Glomerular endothelial cell (primary cell): ENCODE measurements around the gene ATG16L1. TPM values are rescaled to one million over a fixed set of nuclear protein-coding genes. Genes with fewer than 3 reads are reported as not detected.

Source experiments
- DNase-seq: peaks from one replicate; pipeline ENCODE4 v3.0.0-alpha.2; 2011; ENCODE audit warnings: low read depth, low spot score; ENCODE audit errors: extremely low read depth
- total RNA-seq: library from RNA; depleted of rRNA; stranded (reverse); fragments of >200 nt; gene quantifications from 2 replicates; pipeline ENCODE4 v1.2.3, GENCODE V29; 2015

ATG16L1 gene
- total RNA-seq = 18.2 and 21.9 TPM in 2 replicates

DNA sequence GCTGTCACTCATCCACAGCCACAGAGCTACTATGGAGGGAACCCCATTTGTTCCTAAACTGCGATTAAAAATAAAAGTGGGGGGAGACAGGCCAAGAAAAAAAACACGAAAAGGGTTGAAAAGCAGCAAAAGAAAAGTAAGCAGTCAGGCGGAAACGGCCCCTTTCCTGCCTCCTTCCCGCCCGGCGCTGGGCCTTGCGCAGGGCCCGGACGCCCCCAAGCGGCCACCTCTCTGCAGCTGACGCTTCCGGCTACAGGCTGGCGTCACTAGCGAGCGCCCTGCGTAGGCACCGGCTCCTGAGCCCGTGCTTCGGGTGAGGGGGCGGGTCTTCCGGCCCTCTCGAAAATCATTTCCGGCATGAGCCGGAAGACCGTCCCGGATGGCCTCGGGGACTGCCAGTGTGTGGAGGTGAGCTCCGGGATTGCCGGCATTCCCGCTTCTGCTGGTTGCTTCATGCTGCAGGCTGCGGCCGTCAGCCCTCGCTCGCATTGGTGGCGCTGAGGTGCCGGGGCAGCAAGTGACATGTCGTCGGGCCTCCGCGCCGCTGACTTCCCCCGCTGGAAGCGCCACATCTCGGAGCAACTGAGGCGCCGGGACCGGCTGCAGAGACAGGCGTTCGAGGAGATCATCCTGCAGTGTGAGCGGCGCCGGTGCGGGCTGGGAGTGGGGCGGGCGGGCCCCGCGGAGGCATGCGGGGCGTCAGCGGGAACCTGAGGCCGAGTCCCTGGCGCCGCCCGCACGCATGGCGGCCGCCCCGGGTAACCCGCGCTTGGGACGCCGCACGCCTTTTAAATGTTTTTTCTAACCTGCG lies at the start of gene ATG16L1:
Gene ATG16L1, plus strand, starts transcription at position 368 of the 811 bp plus-strand sequence. Its CDS starts 155 bp downstream, at position 523.
- DNase-seq = peak; percentile 44

GRCh38 chr2:233202531-233202944 lies 48.9 kb upstream of the ATG16L1 start:
- DNase-seq = no peak

GRCh38 chr2:233203060-233203459 lies 48.4 kb upstream of the ATG16L1 start:
- DNase-seq = no peak

- no peak for DNase-seq
These were observed 47.1 kb upstream of the ATG16L1 start for GRCh38 chr2:233204286-233204936.

DNA sequence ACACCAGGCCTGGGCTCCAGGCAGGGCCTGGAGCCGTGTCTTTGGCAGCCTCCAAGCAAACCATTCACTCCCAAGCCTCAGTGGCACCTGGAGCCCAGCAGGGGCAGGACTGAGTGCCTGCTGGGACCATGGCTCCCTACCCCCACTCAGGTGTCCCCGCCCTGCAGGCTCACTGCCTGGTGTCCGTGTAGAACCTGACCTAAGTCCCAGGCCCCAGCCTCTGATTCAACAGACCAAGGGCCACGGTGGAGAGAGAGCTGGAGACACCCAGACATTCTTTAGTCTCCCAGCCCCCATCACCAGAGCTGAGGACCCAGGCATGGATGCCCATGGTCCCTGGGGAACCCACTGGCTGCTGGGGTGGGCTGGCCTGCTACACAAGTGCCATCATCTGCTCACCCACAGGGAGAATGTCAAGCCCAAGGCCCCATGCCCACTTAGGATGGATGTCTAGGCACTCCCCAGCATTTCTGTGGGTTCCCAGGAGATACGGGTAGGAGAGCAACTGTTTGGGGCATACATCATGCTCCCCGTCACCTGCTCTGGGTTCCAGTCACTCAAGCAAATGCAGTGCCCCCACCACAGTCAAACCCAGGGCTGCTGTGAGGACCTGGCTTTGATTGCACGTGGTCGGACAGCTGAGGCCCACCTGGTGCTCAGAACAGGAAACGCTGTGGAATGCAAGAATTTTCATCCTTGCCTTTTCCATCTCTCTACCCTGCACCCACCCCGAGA lies 42.9 kb upstream of the ATG16L1 start:
- no peak for DNase-seq

- DNase-seq = no peak
These were observed 42.3 kb upstream of the ATG16L1 start for GRCh38 chr2:233209117-233209532.

- no peak for DNase-seq
These were observed 41.8 kb upstream of the ATG16L1 start for GRCh38 chr2:233209533-233210171.

DNA sequence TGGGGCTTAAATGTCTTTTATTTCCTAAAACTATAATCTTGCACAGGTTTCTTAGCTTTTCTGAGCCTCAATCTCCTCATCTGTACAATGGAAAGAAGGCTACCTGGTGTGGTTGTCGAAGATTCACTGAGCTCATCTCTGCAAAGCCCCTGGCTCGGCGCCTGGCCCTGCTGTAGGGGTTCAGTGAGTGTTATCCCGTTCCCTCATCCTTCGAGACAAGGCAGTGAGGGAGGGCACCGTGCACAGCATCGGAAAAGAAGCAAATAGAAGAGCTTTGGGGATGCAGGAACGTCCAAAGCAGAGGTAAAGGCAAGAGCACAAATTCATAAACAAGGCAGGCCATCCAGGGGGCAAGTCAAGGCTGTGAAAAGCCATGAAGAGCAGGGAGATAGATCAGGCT lies 41.2 kb upstream of the ATG16L1 start:
- no peak for DNase-seq

- no peak for DNase-seq
These were observed 40.5 kb upstream of the ATG16L1 start for GRCh38 chr2:233210843-233211547.

- no peak for DNase-seq
These were observed 40.0 kb upstream of the ATG16L1 start for GRCh38 chr2:233211548-233211895.

DNA sequence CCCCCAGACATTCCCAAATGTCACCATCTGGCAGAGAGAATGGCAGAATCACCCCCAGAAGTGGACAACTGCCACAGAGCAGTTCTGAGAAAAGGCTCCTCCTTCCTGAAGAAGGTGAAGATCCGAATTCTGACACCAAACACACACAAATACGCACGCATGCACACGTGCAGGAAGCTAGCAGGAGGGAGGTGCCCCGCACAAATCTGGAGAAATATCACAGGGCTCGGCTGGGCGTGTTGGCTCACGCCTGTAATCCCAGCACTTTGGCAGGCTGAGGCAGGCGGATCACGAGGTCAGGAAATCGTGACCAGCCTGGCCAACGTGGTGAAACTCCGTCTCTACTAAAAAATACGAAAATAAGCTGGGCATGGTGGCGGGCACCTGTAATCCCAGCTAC lies 38.5 kb upstream of the ATG16L1 start:
- no peak for DNase-seq

GRCh38 chr2:233213975-233214374 lies 37.5 kb upstream of the ATG16L1 start:
- no peak for DNase-seq

DNA sequence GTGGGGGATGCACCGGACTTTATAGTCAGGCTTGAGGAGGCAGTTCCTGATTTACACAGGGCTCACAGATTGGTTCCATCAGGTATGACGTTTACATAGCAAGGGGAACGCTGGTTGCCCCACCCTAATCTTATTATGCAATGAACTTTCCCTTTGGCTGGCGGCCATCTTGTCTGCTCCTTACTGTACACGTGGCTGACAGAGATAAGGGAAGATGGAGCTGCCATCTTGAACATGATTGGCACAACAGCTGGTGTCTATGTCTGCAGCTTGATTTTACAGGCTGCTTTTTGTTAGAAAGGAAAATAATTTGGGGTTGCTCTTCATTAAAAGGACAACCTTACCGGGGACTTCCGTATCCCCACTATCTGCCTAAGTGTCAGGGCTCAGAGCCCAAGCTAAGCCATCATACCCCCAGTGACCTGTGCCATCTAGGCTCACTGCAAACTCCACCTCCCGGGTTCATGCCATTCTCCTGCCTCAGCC lies 33.5 kb upstream of the ATG16L1 start:
- DNase-seq = no peak

DNA sequence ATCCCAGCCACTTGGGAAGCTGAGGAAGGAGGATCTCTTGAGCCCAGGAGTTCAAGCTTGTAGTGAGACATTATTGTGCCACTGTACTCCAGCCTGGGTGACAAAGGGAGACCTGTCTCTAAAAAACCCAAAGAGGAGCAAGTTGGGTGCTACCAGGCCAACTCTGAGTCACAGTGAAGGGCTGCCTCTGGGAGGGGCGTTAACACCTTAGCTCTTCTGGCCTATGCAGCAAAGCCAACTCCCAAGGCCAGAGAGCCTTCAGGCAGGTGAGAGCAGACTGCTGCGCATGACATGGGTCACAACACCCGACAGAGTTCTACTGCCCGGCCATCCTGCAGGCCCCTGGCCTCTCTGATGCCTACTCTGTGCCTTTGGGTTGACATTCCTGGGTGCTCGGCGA lies 32.6 kb upstream of the ATG16L1 start:
- no peak for DNase-seq

DNA sequence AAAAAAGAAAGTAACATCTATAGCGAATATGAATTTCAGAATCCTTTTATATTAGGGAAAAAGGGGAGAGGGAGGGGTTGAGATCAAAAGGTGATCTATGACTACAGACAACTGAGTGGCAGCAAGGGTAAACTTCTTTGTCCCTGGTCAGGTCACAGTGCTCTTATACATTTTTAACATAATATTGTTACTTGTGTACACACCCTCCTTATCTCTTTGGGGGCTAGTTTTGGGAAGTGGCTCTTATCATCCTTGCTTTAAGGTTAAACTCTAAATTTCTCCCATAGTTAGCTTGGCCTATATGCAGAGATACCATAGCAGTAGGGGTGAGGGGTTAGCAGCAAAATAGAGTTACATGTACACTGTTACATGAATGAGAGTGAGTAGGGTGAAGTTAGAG lies 31.6 kb upstream of the ATG16L1 start:
- no peak for DNase-seq

DNA sequence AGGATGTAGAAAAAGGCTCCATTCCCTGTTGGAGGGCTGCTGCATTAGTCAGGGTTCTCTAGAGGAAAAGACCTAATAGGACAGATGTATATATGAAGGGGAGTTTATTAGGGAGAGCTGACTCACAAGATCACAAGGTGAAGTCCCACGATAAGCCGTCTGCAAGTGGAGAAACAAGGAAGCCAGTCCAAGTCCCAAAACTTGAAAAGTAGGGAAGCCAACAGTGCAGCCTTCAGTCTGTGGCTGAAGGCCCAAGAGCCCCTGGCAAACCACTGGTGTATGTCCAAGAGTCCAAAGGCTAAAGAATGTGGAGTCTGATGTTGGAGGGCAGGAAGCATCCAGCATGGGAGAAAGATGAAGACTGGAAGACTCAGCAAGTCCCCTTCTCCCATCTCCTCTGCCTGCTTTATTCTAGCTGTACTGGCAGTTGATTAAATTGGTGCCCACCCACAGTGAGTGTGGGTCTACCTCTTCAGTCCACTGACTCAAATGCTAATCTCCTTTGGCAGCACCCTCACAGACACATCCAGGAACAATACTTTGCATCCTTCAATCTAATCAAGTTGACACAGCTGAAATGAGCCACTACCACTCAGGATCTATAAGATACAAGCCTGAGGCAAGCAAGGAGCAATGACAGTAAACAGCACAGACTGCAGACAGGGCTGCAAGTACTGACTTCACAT lies 30.0 kb upstream of the ATG16L1 start:
- no peak for DNase-seq

DNA sequence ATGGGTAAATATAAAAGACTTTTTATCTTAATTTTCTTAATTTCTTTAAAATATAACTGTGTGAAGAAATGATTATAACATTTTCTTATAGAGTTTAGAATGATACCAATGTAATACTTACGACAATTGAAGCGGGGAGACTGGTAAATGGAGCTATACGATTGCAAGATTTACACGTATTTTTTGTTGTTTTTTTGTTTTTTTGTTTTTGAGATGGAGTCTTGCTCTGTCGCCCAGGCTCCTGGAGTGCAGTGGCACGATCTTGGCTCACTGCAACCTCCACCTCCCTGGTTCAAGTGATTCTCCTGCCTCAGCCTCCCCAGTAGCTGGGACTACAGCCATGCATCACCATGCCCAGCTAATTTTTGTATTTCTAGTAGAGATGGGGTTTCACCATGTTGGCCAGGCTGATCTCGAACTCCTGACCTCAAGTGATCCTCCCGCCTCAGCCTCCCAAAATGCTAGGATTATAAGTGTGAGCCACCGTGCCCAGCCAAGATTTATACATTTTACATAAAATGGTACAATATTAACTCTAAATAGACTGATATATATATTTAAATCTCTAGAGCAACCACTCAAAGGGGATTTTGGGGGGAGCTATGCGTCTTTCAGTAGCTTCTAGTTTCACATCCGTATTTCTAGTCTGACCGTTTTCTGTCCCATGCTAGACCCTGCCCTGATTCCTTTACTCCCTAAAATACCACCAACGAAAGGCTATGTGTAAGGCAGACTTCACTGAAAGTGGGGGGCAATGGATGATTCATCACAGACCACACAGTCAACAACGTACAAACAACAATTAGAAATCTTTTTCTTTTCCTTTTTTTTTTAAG lies 28.2 kb upstream of the ATG16L1 start:
- no peak for DNase-seq

GRCh38 chr2:233225230-233226068 lies 26.0 kb upstream of the ATG16L1 start:
- no peak for DNase-seq
